Trophoblast cell (in vitro differentiated cells and primary cell): Measurements from ENCODE around the gene ZBTB20.

ENCODE experiments used
- DNase-seq, 2 donors: peaks; one replicate each; pipeline ENCODE4 v3.0.0-alpha.2; 2016
- H2AFZ ChIP-seq: 2 replicates; pipeline ENCODE4 v1.6.1; 2013; ENCODE audit warnings: low read length, moderate library complexity, mild to moderate bottlenecking; ENCODE audit not compliant: insufficient read depth, poor library complexity
- H2AK5ac ChIP-seq: 2 replicates; pipeline ENCODE4 v1.6.1; 2013; ENCODE audit warnings: mild to moderate bottlenecking, low read length
- H2BK120ac ChIP-seq: 2 replicates; pipeline ENCODE4 v1.6.1; 2013; ENCODE audit warnings: low read length, mild to moderate bottlenecking, moderate library complexity; ENCODE audit not compliant: insufficient read depth, poor library complexity
- H2BK12ac ChIP-seq: 2 replicates; pipeline ENCODE4 v1.6.1; 2013; ENCODE audit warnings: mild to moderate bottlenecking, low read length, moderate library complexity
- H2BK5ac ChIP-seq: 2 replicates; pipeline ENCODE4 v1.6.1; 2013; ENCODE audit warnings: low read length, low read depth, moderate library complexity, mild to moderate bottlenecking; ENCODE audit not compliant: poor library complexity
- H3K14ac ChIP-seq: 2 replicates; pipeline ENCODE4 v1.6.1; 2013; ENCODE audit warnings: mild to moderate bottlenecking, low read length
- H3K18ac ChIP-seq: 2 replicates; pipeline ENCODE4 v1.6.1; 2013; ENCODE audit warnings: mild to moderate bottlenecking, low read length
- H3K23ac ChIP-seq: 2 replicates; pipeline ENCODE4 v1.6.1; 2013; ENCODE audit warnings: low read length
- H3K27ac ChIP-seq: 2 replicates; pipeline ENCODE4 v1.5.1; 2013; ENCODE audit warnings: low read depth, mild to moderate bottlenecking, inconsistent platforms, low read length, moderate library complexity
- H3K27me3 ChIP-seq: 2 replicates; pipeline ENCODE4 v1.6.1; 2013; ENCODE audit warnings: inconsistent platforms, mild to moderate bottlenecking, low read length, moderate library complexity; ENCODE audit not compliant: insufficient read depth
- H3K36me3 ChIP-seq, 2 experiments: 1 replicate in 1 of 2; 2 replicates in 1 of 2; pipeline ENCODE4 v1.6.1; 2013; ENCODE audit warnings: low read length in 2 of 2, mild to moderate bottlenecking in 2 of 2, moderate library complexity in 1 of 2; ENCODE audit not compliant: insufficient read depth in 2 of 2, control insufficient read depth in 1 of 2
- H3K4ac ChIP-seq: 2 replicates; pipeline ENCODE4 v1.6.1; 2013; ENCODE audit warnings: low read depth, mild to moderate bottlenecking, low read length, moderate library complexity
- H3K4me1 ChIP-seq, 2 experiments: 1 replicate in 1 of 2; 2 replicates in 1 of 2; pipeline ENCODE4 v1.6.1; 2013; ENCODE audit warnings: low read length in 2 of 2, mild to moderate bottlenecking in 2 of 2, moderate library complexity in 1 of 2; ENCODE audit not compliant: insufficient read depth in 2 of 2, control insufficient read depth in 1 of 2
- H3K4me2 ChIP-seq: 2 replicates; pipeline ENCODE4 v1.6.1; 2013; ENCODE audit warnings: inconsistent platforms, mild to moderate bottlenecking, low read length, moderate library complexity
- H3K4me3 ChIP-seq: 2 replicates; pipeline ENCODE4 v1.5.1; 2013; ENCODE audit warnings: mild to moderate bottlenecking, low read depth, low read length, inconsistent platforms
- H3K79me1 ChIP-seq: one replicate; pipeline ENCODE4 v1.6.1; 2013; ENCODE audit warnings: low read length
- H3K79me2 ChIP-seq: 2 replicates; pipeline ENCODE4 v1.6.1; 2013; ENCODE audit warnings: low read length, mild to moderate bottlenecking; ENCODE audit not compliant: control insufficient read depth, insufficient read depth, poor library complexity
- H3K9ac ChIP-seq: 2 replicates; pipeline ENCODE4 v1.6.1; 2013; ENCODE audit warnings: mild to moderate bottlenecking, low read length
- H3K9me3 ChIP-seq: 2 replicates; pipeline ENCODE4 v1.6.1; 2013; ENCODE audit warnings: low read depth, mild to moderate bottlenecking, control low read depth, inconsistent platforms, low read length; ENCODE audit not compliant: insufficient read depth
- H4K12ac ChIP-seq: 2 replicates; pipeline ENCODE4 v1.6.1; 2013; ENCODE audit warnings: low read depth, mild to moderate bottlenecking, low read length, moderate library complexity
- H4K8ac ChIP-seq: 2 replicates; pipeline ENCODE4 v1.6.1; 2013; ENCODE audit warnings: low read depth, mild to moderate bottlenecking, low read length, moderate library complexity
- H4K91ac ChIP-seq: one replicate; pipeline ENCODE4 v1.6.1; 2013; ENCODE audit warnings: low read depth, mild to moderate bottlenecking, low read length, moderate library complexity
- WGBS: extraction: QIAGEN DNeasy Blood & Tissue Kit; methylation state at CpG from one replicate; pipeline ENCODE4 v1.1.7; 2013; ENCODE audit warnings: missing lambda C conversion rate; ENCODE audit not compliant: insufficient read length, insufficient coverage; ENCODE audit errors: extremely low coverage; 5-methylcytosine and 5-hydroxymethylcytosine counted together

Gene ZBTB20

DNA sequence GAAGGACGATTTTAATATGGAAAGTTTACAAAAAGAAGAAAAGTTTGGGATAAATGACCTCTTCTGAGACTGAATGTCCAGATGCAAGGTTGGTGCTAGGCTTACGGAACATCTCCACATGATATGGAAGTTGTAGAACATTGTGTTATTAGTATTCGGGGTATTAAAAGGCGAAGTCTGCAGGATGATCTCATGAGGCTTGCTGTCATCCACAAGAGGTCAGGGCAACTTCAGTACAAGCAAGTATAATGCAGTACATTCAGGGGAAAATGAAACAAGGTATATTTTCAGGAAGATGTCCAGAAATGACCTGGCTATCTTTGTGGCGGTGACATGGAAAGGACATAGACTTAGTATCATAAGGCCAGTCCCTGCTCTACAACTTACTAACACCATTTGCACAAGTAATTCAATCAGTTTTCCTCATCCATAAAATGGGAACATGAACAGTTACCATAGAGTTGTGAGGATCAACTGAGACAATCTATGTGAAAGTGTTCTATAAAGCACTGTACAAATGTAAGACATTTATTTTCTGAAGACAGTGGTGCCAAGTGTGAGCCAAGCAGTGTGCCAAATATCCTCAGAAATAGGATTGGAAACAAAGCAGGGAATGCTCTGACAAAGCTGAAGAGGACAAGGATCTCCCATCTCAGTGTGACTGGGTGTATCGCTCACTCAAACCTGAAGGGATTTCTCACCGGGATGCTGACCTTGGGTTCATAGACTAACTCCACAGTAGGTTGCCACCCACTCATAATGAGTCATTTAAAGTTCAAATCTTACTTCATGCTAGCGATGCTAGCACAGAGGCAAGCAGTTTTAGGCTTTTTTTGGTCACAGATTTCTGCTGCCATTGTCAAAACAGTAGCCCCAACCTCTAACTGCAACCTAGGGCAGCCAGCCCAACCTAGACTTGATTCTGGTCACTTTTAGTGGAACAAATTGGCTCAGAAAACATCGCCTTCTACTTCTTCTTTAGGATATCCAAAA is 735.0 kb downstream of the ZBTB20 start:
- WGBS, result 100% methylated on average over 1 of the region's 9 CpGs
- Histone ChIP-seq H2AK5ac (no peak overlapping the region), H2BK5ac (no peak overlapping the region), H3K4me3 (no peak overlapping the region), H2AFZ (no peak overlapping the region), H4K8ac (no peak overlapping the region), H3K23ac (no peak overlapping the region), H3K27me3 (no peaks in the 10 kb centered on the region), H3K4ac (no peak overlapping the region), H3K4me2 (no peak overlapping the region), H3K4me1 (peaks cover 5 to 7% of the 10 kb centered on the region in 2 experiments), H4K91ac (no peak overlapping the region), H4K12ac (no peak overlapping the region), H3K14ac (no peak overlapping the region), H3K79me2 (no peaks in the 10 kb centered on the region), H3K9ac (no peak overlapping the region), H2BK120ac (peak overlapping the region; percentile 22), H3K36me3 (no peaks in the 10 kb centered on the region), H2BK12ac (no peak overlapping the region), H3K27ac (no peak overlapping the region), H3K9me3 (no peaks in the 10 kb centered on the region), H3K79me1 (peaks cover 3% of the 10 kb centered on the region), H3K18ac (no peak overlapping the region)
- no peak for DNase-seq

DNA sequence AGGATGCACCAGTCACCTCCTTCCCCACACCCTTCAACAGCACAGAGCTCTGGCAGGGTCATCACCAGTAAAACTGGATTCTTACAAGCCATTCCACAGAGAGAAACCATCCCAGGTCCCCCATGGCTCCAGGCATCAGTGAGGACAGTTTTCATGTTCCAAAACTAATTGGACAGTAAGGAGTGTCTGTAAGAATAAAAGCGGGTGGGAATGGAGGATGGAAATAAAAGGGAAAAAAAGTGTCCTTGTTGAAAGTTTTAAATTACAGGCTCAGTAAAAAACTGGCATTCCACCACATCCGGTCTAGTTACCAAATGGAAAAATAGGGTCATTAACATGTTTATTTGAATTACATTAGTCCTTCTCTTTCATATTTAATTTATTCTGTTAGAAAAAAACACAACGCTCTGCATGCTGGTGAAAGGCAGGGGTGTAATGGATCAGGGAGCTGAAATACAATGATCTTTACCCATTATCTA is 735.9 kb downstream of the ZBTB20 start:
- no peak overlapping the region for H2BK120ac ChIP-seq
- H2AK5ac ChIP-seq, result no peak overlapping the region
- no peak overlapping the region for H4K91ac ChIP-seq
- no peak overlapping the region for H3K23ac ChIP-seq
- H3K4me1 ChIP-seq, result peaks cover 5 to 7% of the 10 kb centered on the region in 2 experiments
- no peak overlapping the region for H3K18ac ChIP-seq
- H2BK5ac ChIP-seq, result no peak overlapping the region
- peaks cover 3% of the 10 kb centered on the region for H3K79me1 ChIP-seq
- H3K27me3 ChIP-seq, result no peaks in the 10 kb centered on the region
- H4K8ac ChIP-seq, result no peak overlapping the region
- DNase-seq, result no peak
- H3K4ac ChIP-seq, result no peak overlapping the region
- no peak overlapping the region for H3K14ac ChIP-seq
- no peak overlapping the region for H3K9ac ChIP-seq
- no peak overlapping the region for H2AFZ ChIP-seq
- H3K9me3 ChIP-seq, result no peaks in the 10 kb centered on the region
- H3K4me2 ChIP-seq, result no peak overlapping the region
- H3K36me3 ChIP-seq, result no peaks in the 10 kb centered on the region
- H3K27ac ChIP-seq, result no peak overlapping the region
- WGBS, result 100% methylated on average over 1 of the region's 3 CpGs
- H4K12ac ChIP-seq, result no peak overlapping the region
- no peak overlapping the region for H2BK12ac ChIP-seq
- H3K79me2 ChIP-seq, result no peaks in the 10 kb centered on the region
- H3K4me3 ChIP-seq, result no peak overlapping the region

- Histone ChIP-seq H3K18ac (no peak overlapping the region), H3K23ac (no peak overlapping the region), H3K4ac (no peak overlapping the region), H4K91ac (no peak overlapping the region), H3K9ac (no peak overlapping the region), H2AFZ (no peak overlapping the region), H3K9me3 (no peaks in the 10 kb centered on the region), H2BK12ac (no peak overlapping the region), H2BK5ac (no peak overlapping the region), H3K14ac (no peak overlapping the region), H4K12ac (no peak overlapping the region), H3K27me3 (no peaks in the 10 kb centered on the region), H3K79me1 (peaks cover 3% of the 10 kb centered on the region), H2AK5ac (peak overlapping the region; percentile 26), H3K4me3 (no peak overlapping the region), H4K8ac (no peak overlapping the region), H3K4me1 (peaks cover 7 to 10% of the 10 kb centered on the region in 2 experiments), H2BK120ac (no peak overlapping the region), H3K79me2 (no peaks in the 10 kb centered on the region), H3K27ac (no peak overlapping the region), H3K36me3 (no peaks in the 10 kb centered on the region), H3K4me2 (no peak overlapping the region)
- DNase-seq, result no peak
- no CpG with 5 or more reads among the region's 17 CpGs for WGBS
Measured at GRCh38 chr3:114408736-114409670, 738.1 kb downstream of the ZBTB20 start.

- no peaks in the 10 kb centered on the region for H3K79me2 ChIP-seq
- H3K23ac ChIP-seq, result no peak overlapping the region
- no peak overlapping the region for H4K8ac ChIP-seq
- no peaks in the 10 kb centered on the region for H3K27me3 ChIP-seq
- H3K4me2 ChIP-seq, result no peak overlapping the region
- no peak overlapping the region for H3K27ac ChIP-seq
- no peak overlapping the region for H2AFZ ChIP-seq
- H4K12ac ChIP-seq, result no peak overlapping the region
- no peak overlapping the region for H3K4me3 ChIP-seq
- H2BK5ac ChIP-seq, result no peak overlapping the region
- no peak overlapping the region for H3K9ac ChIP-seq
- H3K4me1 ChIP-seq, result peaks cover 3 to 8% of the 10 kb centered on the region in 2 experiments
- DNase-seq, result no peak
- peak overlapping the region; percentile 46 for H3K18ac ChIP-seq
- peak overlapping the region; percentile 52 for H4K91ac ChIP-seq
- no peak overlapping the region for H3K14ac ChIP-seq
- no peaks in the 10 kb centered on the region for H3K36me3 ChIP-seq
- H2BK120ac ChIP-seq, result no peak overlapping the region
- no peaks in the 10 kb centered on the region for H3K9me3 ChIP-seq
- H2AK5ac ChIP-seq, result no peak overlapping the region
- H2BK12ac ChIP-seq, result peak overlapping the region; percentile 17
- WGBS, result no CpG with 5 or more reads among the region's 3 CpGs
- H3K79me1 ChIP-seq, result peaks cover 5% of the 10 kb centered on the region
- no peak overlapping the region for H3K4ac ChIP-seq
Measured at GRCh38 chr3:114406922-114407321, 740.2 kb downstream of the ZBTB20 start.
